ENCODE data around the gene MAPK8IP1.

Gene MAPK8IP1

GRCh38 chr11:45924036-45924915, 38.8 kb downstream of the MAPK8IP1 start:
- DNase-seq (ENCODE audit: low spot score), result no peak
- peak overlapping the region; percentile 100 for H3K27ac ChIP-seq
- no peak for TF ChIP-seq CTCF (conservative IDR thresholded peaks at IDR 0.05; ENCODE audit: low read depth)
- CTCF ChIA-PET, result interaction anchor here (0.6 to 1.9 kb wide), 3 partner anchors 41 to 1616 kb away, joined by 3 to 7 read pairs (median 6); no protein-coding TSS in a partner anchor
- POLR2A ChIA-PET (ENCODE audit: low non-redundant PET), result no interaction called here

DNA sequence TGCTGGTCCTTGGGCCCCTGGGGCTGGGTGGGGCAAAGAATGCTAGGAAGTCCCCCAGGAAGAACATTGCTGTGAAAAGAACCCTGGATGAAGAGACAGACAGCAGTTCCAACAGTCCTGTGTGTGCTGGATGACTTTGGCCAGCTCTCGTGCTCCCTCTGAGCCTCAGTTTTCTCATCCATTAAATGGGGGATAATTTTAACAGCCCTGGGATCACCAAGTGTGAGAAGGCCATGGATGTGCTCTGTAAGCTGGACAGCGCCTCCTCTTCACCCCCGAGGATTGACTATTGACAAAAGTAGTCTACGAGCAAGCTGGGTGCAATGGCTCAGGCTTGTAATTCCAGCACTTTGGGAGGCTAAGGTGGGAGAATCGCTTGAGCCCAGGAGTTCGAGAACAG, 39.5 kb downstream of the MAPK8IP1 start:
- CTCF ChIA-PET, result no interaction called here
- POLR2A ChIA-PET (ENCODE audit: low non-redundant PET), result no interaction called here
- DNase-seq (ENCODE audit: low spot score), result no peak
- TF ChIP-seq CTCF (conservative IDR thresholded peaks at IDR 0.05; ENCODE audit: low read depth), result no peak
- H3K27ac ChIP-seq, result peak overlapping the region; percentile 100

- ChIA-PET POLR2A (ENCODE audit: low non-redundant PET) (no interaction called here), CTCF (no interaction called here)
- no peak for TF ChIP-seq CTCF (conservative IDR thresholded peaks at IDR 0.05; ENCODE audit: low read depth)
- DNase-seq (ENCODE audit: low spot score), result no peak
- peak overlapping the region; percentile 100 for H3K27ac ChIP-seq
These were observed 40.1 kb downstream of the MAPK8IP1 start for GRCh38 chr11:45925550-45925949.

DNA sequence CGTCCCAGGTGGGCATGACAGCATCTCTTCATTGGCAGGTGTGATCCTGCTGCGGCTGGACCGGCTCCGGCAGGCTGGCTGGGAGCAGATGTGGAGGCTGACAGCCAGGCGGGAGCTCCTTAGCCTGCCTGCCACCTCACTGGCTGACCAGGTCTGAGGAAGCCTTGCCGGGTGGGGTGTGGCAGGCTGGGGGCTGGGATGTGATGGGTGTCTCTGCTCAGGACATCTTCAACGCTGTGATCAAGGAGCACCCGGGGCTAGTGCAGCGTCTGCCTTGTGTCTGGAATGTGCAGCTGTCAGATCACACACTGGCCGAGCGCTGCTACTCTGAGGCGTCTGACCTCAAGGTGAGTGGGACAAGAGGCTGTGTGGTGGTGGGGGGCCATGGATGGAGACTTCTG, 40.5 kb downstream of the MAPK8IP1 start:
- CTCF ChIA-PET, result interaction anchor here (0.6 kb wide), 1 partner anchor 69 kb away, joined by 4 read pairs; no protein-coding TSS in a partner anchor
- POLR2A ChIA-PET (ENCODE audit: low non-redundant PET), result no interaction called here

GRCh38 chr11:45926536-45927331, 41.3 kb downstream of the MAPK8IP1 start:
- POLR2A ChIA-PET (ENCODE audit: low non-redundant PET), result no interaction called here
- TF ChIP-seq CTCF (conservative IDR thresholded peaks at IDR 0.05; ENCODE audit: low read depth), result no peak

More for the DNA sequence above, 40.5 kb downstream of the MAPK8IP1 start:
- DNase-seq (ENCODE audit: low spot score), result no peak
- no peak for TF ChIP-seq CTCF (conservative IDR thresholded peaks at IDR 0.05; ENCODE audit: low read depth)
- H3K27ac ChIP-seq, result peak overlapping the region; percentile 100

DNA sequence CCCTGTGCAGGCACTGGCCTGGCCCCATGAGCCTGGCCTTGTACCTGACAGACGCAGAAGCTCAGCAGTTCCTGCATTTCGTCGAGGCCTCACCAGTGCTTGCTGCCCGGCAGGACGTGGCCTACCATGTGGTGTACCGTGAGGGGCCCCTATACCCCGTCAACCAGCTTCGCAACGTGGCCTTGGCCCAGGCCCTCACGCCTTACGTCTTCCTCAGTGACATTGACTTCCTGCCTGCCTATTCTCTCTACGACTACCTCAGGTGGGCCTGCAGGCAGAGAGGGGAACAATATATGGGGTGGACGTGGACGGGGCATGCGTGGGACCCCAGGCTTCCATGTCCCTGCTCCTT, 41.9 kb downstream of the MAPK8IP1 start:
- H3K27ac ChIP-seq, result peak overlapping the region; percentile 100
- POLR2A ChIA-PET (ENCODE audit: low non-redundant PET), result no interaction called here
- no peak for TF ChIP-seq CTCF (conservative IDR thresholded peaks at IDR 0.05; ENCODE audit: low read depth)
- no peak for DNase-seq (ENCODE audit: low spot score)
- CTCF ChIA-PET, result no interaction called here

More at GRCh38 chr11:45926536-45927331, 41.3 kb downstream of the MAPK8IP1 start:
- no peak for DNase-seq (ENCODE audit: low spot score)
- CTCF ChIA-PET, result interaction anchor here (0.6 kb wide), 1 partner anchor 69 kb away, joined by 4 read pairs; no protein-coding TSS in a partner anchor
- peak overlapping the region; percentile 100 for H3K27ac ChIP-seq

All from RWPE1 (cell line).